Measurements from ENCODE around the gene WLS.

- TF ChIP-seq CTCF (conservative IDR thresholded peaks at IDR 0.05 in 1 of 2, IDR thresholded peaks at IDR 0.05 in 1 of 2; ENCODE audit: low read depth in 1 of 2, low read length in 2 of 2) (no peak), EZH2 (IDR thresholded peaks at IDR 0.05; ENCODE audit: low read length, missing control alignments) (no peak)
These were observed 104.2 kb downstream of the WLS start for GRCh38 chr1:68128157-68128556.

Data from fibroblast of lung (primary cell).